H9 (cell line): ENCODE results near the gene COL4A2. TPM values are rescaled to one million over a fixed set of nuclear protein-coding genes. Genes with fewer than 3 reads are reported as not detected.
A peak's percentile ranks its signal among the peaks of the same experiment; 100 is the strongest.

ENCODE experiments used
- DNase-seq: peaks from one replicate; pipeline ENCODE4 v3.0.0-alpha.2; 2017
- H2AFZ ChIP-seq: one replicate; pipeline ENCODE4 v1.6.1; 2013; ENCODE audit warnings: mild to moderate bottlenecking, low read length, control low read depth, moderate library complexity
- H2AK5ac ChIP-seq: 2 replicates; pipeline ENCODE4 v1.6.1; 2013; ENCODE audit warnings: low read length, control low read depth, mixed read lengths; ENCODE audit not compliant: insufficient read length
- H2BK120ac ChIP-seq: one replicate; pipeline ENCODE4 v1.6.1; 2013; ENCODE audit warnings: low read depth, mild to moderate bottlenecking, low read length, control low read depth, inconsistent platforms; ENCODE audit not compliant: poor library complexity, severe bottlenecking
- H2BK12ac ChIP-seq: 2 replicates; pipeline ENCODE4 v1.6.1; 2013; ENCODE audit warnings: low read length, control low read depth, mixed read lengths, low read depth; ENCODE audit not compliant: insufficient read length
- H2BK15ac ChIP-seq: 2 replicates; pipeline ENCODE4 v1.6.1; 2013; ENCODE audit warnings: low read depth, low read length, control low read depth
- H2BK20ac ChIP-seq: one replicate; pipeline ENCODE4 v1.6.1; 2013; ENCODE audit warnings: low read depth, mild to moderate bottlenecking, low read length, control low read depth, inconsistent platforms; ENCODE audit not compliant: poor library complexity, severe bottlenecking
- H2BK5ac ChIP-seq: 2 replicates; pipeline ENCODE4 v1.6.1; 2013; ENCODE audit warnings: low read length, control low read depth, mixed read lengths; ENCODE audit not compliant: insufficient read length
- H3K14ac ChIP-seq: 2 replicates; pipeline ENCODE4 v1.6.1; 2013; ENCODE audit warnings: low read length, control low read depth; ENCODE audit not compliant: insufficient read depth
- H3K18ac ChIP-seq: 2 replicates; pipeline ENCODE4 v1.6.1; 2013; ENCODE audit warnings: low read depth, mild to moderate bottlenecking, mixed read lengths, low read length, control low read depth; ENCODE audit not compliant: insufficient read length
- H3K23ac ChIP-seq: 2 replicates; pipeline ENCODE4 v1.6.1; 2013; ENCODE audit warnings: low read length, control low read depth, mixed read lengths, low read depth; ENCODE audit not compliant: insufficient read length
- H3K23me2 ChIP-seq: 2 replicates; pipeline ENCODE4 v1.6.1; 2013; ENCODE audit warnings: low read depth, mild to moderate bottlenecking, mixed read lengths, low read length, control low read depth; ENCODE audit not compliant: insufficient read length, poor library complexity, severe bottlenecking
- H3K27ac ChIP-seq: 2 replicates; pipeline ENCODE4 v1.5.1; 2013; ENCODE audit warnings: low read length, control low read depth, mixed read lengths, low read depth; ENCODE audit not compliant: insufficient read length
- H3K27me3 ChIP-seq: 2 replicates; pipeline ENCODE4 v1.6.1; 2013; ENCODE audit warnings: low read length, control low read depth, inconsistent platforms; ENCODE audit not compliant: insufficient read depth
- H3K4ac ChIP-seq: 2 replicates; pipeline ENCODE4 v1.6.1; 2013; ENCODE audit warnings: low read depth, mild to moderate bottlenecking, control low read depth, inconsistent platforms, low read length, moderate library complexity
- H3K4me1 ChIP-seq: 2 replicates; pipeline ENCODE4 v1.6.1; 2013; ENCODE audit warnings: low read length, control low read depth, inconsistent platforms; ENCODE audit not compliant: insufficient read depth
- H3K4me2 ChIP-seq: 2 replicates; pipeline ENCODE4 v1.6.1; 2013; ENCODE audit warnings: low read length, control low read depth, mixed read lengths; ENCODE audit not compliant: insufficient read length, insufficient read depth
- H3K56ac ChIP-seq: 2 replicates; pipeline ENCODE4 v1.6.1; 2013; ENCODE audit warnings: low read depth, mild to moderate bottlenecking, mixed read lengths, low read length, control low read depth; ENCODE audit not compliant: insufficient read length
- H3K79me1 ChIP-seq: 2 replicates; pipeline ENCODE4 v1.6.1; 2013; ENCODE audit warnings: low read depth, mild to moderate bottlenecking, moderate library complexity, low read length, control low read depth, inconsistent platforms; ENCODE audit not compliant: insufficient read depth, poor library complexity, severe bottlenecking
- H3K79me2 ChIP-seq: 2 replicates; pipeline ENCODE4 v1.6.1; 2013; ENCODE audit warnings: low read length, control low read depth, inconsistent platforms; ENCODE audit not compliant: insufficient read depth
- H3K9ac ChIP-seq: 2 replicates; pipeline ENCODE4 v1.6.1; 2013; ENCODE audit warnings: low read length, control low read depth, mixed read lengths; ENCODE audit not compliant: insufficient read length; ENCODE audit errors: extremely low read depth
- H3K9me3 ChIP-seq: one replicate; pipeline ENCODE4 v1.6.1; 2013; ENCODE audit warnings: low read depth, low read length, inconsistent platforms; ENCODE audit not compliant: control insufficient read depth
- H3T11ph ChIP-seq: one replicate; pipeline ENCODE4 v1.6.1; 2013; ENCODE audit warnings: mild to moderate bottlenecking, low read length, control low read depth, inconsistent platforms
- H4K20me1 ChIP-seq: one replicate; pipeline ENCODE4 v1.6.1; 2013; ENCODE audit not compliant: control insufficient read depth, insufficient read length, insufficient read depth
- H4K5ac ChIP-seq: 2 replicates; pipeline ENCODE4 v1.6.1; 2013; ENCODE audit warnings: low read depth, mild to moderate bottlenecking, mixed read lengths, low read length, control low read depth; ENCODE audit not compliant: insufficient read length
- H4K8ac ChIP-seq: replicated peaks from 2 replicates; pipeline ENCODE4 v1.6.1; 2013; ENCODE audit warnings: low read length, control low read depth, mixed read lengths, low read depth; ENCODE audit not compliant: insufficient read length
- H4K91ac ChIP-seq: 2 replicates; pipeline ENCODE4 v1.6.1; 2013; ENCODE audit warnings: low read depth, mild to moderate bottlenecking, moderate library complexity, mixed read lengths, low read length, control low read depth; ENCODE audit not compliant: insufficient read length
- H3K27ac Mint-ChIP-seq, 3 experiments: 2 replicates in 2 of 3; 3 replicates in 1 of 3; pipeline ENCODE4 v1.8.0; 2020 to 2021; ENCODE audit warnings: mixed read lengths in 3 of 3, mild to moderate bottlenecking in 1 of 3, moderate library complexity in 1 of 3
- H3K27me3 Mint-ChIP-seq: 2 replicates; pipeline ENCODE4 v1.8.0; 2021; ENCODE audit warnings: low read depth, mild to moderate bottlenecking, moderate library complexity, mixed read lengths
- H3K36me3 Mint-ChIP-seq, 3 experiments: 2 replicates in 2 of 3; 3 replicates in 1 of 3; pipeline ENCODE4 v1.8.0; 2020 to 2021; ENCODE audit warnings: low read depth in 3 of 3, mixed read lengths in 3 of 3; ENCODE audit not compliant: insufficient read depth in 1 of 3
- H3K4me1 Mint-ChIP-seq, 2 experiments: 2 replicates each; pipeline ENCODE4 v1.8.0; 2020; ENCODE audit warnings: mixed read lengths in 2 of 2
- H3K4me3 Mint-ChIP-seq, 2 experiments: 2 replicates in 1 of 2; 3 replicates in 1 of 2; pipeline ENCODE4 v1.8.0; 2020 to 2021; ENCODE audit warnings: mild to moderate bottlenecking in 2 of 2, mixed read lengths in 2 of 2, moderate library complexity in 1 of 2
- H3K9me3 Mint-ChIP-seq, 2 experiments: 2 replicates in 1 of 2; 3 replicates in 1 of 2; pipeline ENCODE4 v1.8.0; 2020; ENCODE audit warnings: mild to moderate bottlenecking in 2 of 2, mixed read lengths in 2 of 2, moderate library complexity in 1 of 2
- CTCF ChIP-seq: fragments of 200-600 bp; sonication (generic); conservative IDR thresholded peaks from 3 replicates; pipeline ENCODE4 v1.8.0; 2021; ENCODE audit warnings: antibody characterized with exemption, mild to moderate bottlenecking
- WGBS: extraction: QIAGEN DNeasy Blood & Tissue Kit; methylation state at CpG from one replicate; pipeline ENCODE4 v1.1.7; 2013; ENCODE audit warnings: missing lambda C conversion rate, low lambda C conversion rate, mixed read lengths; ENCODE audit not compliant: insufficient read length; ENCODE audit errors: extremely low coverage; 5-methylcytosine and 5-hydroxymethylcytosine counted together
- total RNA-seq: library from RNA; stranded (reverse); gene quantifications from 2 replicates; pipeline ENCODE4 v1.2.1, GENCODE V29; 2021

Gene COL4A2
- total RNA-seq, 1 experiment from 2014 or later, result 76.5 TPM

DNA sequence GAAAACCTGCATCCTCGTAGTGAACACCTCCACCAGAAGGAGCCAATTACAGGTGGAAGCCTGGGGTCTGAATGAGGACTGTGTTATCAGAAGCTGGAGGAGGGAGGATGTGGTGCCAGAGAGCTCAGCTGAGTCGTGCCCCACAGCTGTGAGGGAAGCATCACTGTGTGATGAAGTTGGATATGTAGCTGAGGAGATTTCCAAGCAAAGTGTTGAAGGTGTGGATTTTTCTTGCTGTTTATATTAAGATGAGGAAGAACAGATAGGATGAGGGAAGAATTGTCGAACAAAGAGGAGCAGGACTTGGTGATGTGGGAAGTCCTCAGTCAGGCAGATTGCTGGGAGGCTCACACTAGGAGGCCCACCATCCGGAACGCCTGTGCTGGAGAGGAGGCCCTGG is 250.0 kb downstream of the COL4A2 start:
- H3K4ac ChIP-seq, result no peak overlapping the region
- H3K79me2 ChIP-seq, result peaks cover 11% of the 10 kb centered on the region; the same call in 1 of the 2 replicates
- H3K14ac ChIP-seq, result no peak overlapping the region
- Mint-ChIP-seq H3K9me3 (peaks cover 3 to 6% of the 10 kb centered on the region in 2 experiments; a peak in 1 of 5 replicates), H3K27ac (peak overlapping the region in 1 of 3 experiments; percentile 44; a peak in 1 of 7 replicates), H3K4me1 (peaks cover 26 to 35% of the 10 kb centered on the region in 2 experiments), H3K4me3 (no peak overlapping the region; a peak in 2 of 5 replicates), H3K27me3 (no peaks in the 10 kb centered on the region), H3K36me3 (peaks cover 8 to 15% (median 10%) of the 10 kb centered on the region in 3 experiments)
- no peak overlapping the region for H3K18ac ChIP-seq
- H3K56ac ChIP-seq, result no peak overlapping the region
- H2AFZ ChIP-seq, result no peak overlapping the region
- H3K9ac ChIP-seq, result no peak overlapping the region
- H3K27me3 ChIP-seq, result no peaks in the 10 kb centered on the region
- DNase-seq, result no peak
- H3K79me1 ChIP-seq, result no peaks in the 10 kb centered on the region
- H2BK5ac ChIP-seq, result no peak overlapping the region
- H4K8ac ChIP-seq, result no peak overlapping the region
- H2BK20ac ChIP-seq, result no peak overlapping the region
- H3K23ac ChIP-seq, result no peak overlapping the region
- no peak overlapping the region for H2BK120ac ChIP-seq
- no peak overlapping the region for H3K4me2 ChIP-seq
- no peak for TF ChIP-seq CTCF
- WGBS, result no CpG with 5 or more reads among the region's 5 CpGs
- H2BK15ac ChIP-seq, result no peak overlapping the region
- H3T11ph ChIP-seq, result no peak overlapping the region
- H4K5ac ChIP-seq, result no peak overlapping the region
- H4K20me1 ChIP-seq, result no peaks in the 10 kb centered on the region
- H3K4me1 ChIP-seq, result peaks cover 7% of the 10 kb centered on the region; the same call in 1 of the 2 replicates
- no peak overlapping the region for H4K91ac ChIP-seq
- peaks cover 4% of the 10 kb centered on the region for H3K23me2 ChIP-seq
- H3K27ac ChIP-seq, result no peak overlapping the region
- H3K9me3 ChIP-seq, result no peaks in the 10 kb centered on the region
- H2AK5ac ChIP-seq, result no peak overlapping the region
- no peak overlapping the region for H2BK12ac ChIP-seq
